ENCODE results near the gene AATK. TPM values are rescaled to one million over a fixed set of nuclear protein-coding genes. Genes with fewer than 3 reads are reported as not detected.

Gene AATK
- total and polyA plus RNA-seq, 2 experiments from 2014 or later: 1.1 to 5.0 TPM

DNA sequence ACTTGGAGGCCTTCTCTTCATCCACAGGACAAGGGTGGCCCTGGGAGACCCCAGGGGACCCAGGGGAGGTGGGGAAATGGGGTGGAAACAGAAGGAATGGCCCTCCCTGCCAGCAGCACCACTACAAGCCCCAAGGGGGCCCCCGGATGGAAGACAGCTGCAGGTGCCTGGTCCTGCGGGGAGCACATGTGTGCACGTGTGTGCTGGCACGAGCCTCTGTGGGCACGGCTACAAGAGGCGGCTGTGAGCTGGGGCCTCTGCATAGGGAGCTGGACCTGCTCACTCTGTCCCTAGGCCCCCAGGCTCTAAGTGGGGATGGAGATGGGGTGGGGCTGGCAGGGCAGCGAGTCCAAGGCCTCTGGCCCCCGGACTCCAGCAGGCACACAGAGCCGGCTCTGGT is 13.2 kb upstream of the AATK start:
- H3K4me3 Mint-ChIP-seq: no peak overlapping the region
- TF ChIP-seq ZNF114 (CRISPR knock-in tag; IDR thresholded peaks at IDR 0.05): no peak
- no peak for TF ChIP-seq CREB1 (CRISPR knock-in tag; IDR thresholded peaks at IDR 0.05; ENCODE audit: low read depth)
- TF ChIP-seq ZNF462 (CRISPR knock-in tag; IDR thresholded peaks at IDR 0.05): no peak
- TF ChIP-seq STAT1 (IDR thresholded peaks at IDR 0.05; ENCODE audit: unreplicated experiment): no peak
- TF ChIP-seq POLR2AphosphoS5 (IDR thresholded peaks at IDR 0.05; ENCODE audit: low read depth): no peak
- no peak for TF ChIP-seq JUNB (IDR thresholded peaks at IDR 0.05; ENCODE audit: unreplicated experiment)
- TF ChIP-seq, protein P1, sequence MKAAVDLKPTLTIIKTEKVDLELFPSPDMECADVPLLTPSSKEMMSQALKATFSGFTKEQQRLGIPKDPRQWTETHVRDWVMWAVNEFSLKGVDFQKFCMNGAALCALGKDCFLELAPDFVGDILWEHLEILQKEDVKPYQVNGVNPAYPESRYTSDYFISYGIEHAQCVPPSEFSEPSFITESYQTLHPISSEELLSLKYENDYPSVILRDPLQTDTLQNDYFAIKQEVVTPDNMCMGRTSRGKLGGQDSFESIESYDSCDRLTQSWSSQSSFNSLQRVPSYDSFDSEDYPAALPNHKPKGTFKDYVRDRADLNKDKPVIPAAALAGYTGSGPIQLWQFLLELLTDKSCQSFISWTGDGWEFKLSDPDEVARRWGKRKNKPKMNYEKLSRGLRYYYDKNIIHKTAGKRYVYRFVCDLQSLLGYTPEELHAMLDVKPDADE (IDR thresholded peaks at IDR 0.05): no peak
- TF ChIP-seq, protein P2, sequence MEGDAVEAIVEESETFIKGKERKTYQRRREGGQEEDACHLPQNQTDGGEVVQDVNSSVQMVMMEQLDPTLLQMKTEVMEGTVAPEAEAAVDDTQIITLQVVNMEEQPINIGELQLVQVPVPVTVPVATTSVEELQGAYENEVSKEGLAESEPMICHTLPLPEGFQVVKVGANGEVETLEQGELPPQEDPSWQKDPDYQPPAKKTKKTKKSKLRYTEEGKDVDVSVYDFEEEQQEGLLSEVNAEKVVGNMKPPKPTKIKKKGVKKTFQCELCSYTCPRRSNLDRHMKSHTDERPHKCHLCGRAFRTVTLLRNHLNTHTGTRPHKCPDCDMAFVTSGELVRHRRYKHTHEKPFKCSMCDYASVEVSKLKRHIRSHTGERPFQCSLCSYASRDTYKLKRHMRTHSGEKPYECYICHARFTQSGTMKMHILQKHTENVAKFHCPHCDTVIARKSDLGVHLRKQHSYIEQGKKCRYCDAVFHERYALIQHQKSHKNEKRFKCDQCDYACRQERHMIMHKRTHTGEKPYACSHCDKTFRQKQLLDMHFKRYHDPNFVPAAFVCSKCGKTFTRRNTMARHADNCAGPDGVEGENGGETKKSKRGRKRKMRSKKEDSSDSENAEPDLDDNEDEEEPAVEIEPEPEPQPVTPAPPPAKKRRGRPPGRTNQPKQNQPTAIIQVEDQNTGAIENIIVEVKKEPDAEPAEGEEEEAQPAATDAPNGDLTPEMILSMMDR (conservative IDR thresholded peaks at IDR 0.05; ENCODE audit: low read depth in 2 of 2): no peak
- TF ChIP-seq EZH2phosphoT487 (IDR thresholded peaks at IDR 0.05; ENCODE audit: unreplicated experiment): no peak
- TF ChIP-seq EZH2 (IDR thresholded peaks at IDR 0.05; ENCODE audit: low read depth, unreplicated experiment): no peak
- TF ChIP-seq ZNF331 (CRISPR knock-in tag; IDR thresholded peaks at IDR 0.05; ENCODE audit: low read depth): no peak
- no peak for TF ChIP-seq NANOG (IDR thresholded peaks at IDR 0.05; ENCODE audit: borderline replicate concordance)
- ATAC-seq: no peak

More for the DNA sequence above, 13.2 kb upstream of the AATK start:
- Histone ChIP-seq H3F3A (replicated peaks; ENCODE audit: low read depth) (no peaks in the 10 kb centered on the region), H4K20me1 (replicated peaks; ENCODE audit: insufficient read depth) (no peaks in the 10 kb centered on the region), H3K4me3 (no peak overlapping the region), H3K9me2 (ENCODE audit: insufficient read depth) (no peaks in the 10 kb centered on the region), H3K27ac (ENCODE audit: low read depth) (no peak overlapping the region), H3K4me2 (no peak overlapping the region), H3K79me2 (replicated peaks; ENCODE audit: insufficient read depth) (no peaks in the 10 kb centered on the region), H3K4me1 (ENCODE audit: insufficient read depth) (no peaks in the 10 kb centered on the region), H3K27me3 (ENCODE audit: insufficient read depth) (no peaks in the 10 kb centered on the region), H2AFZ (no peak overlapping the region), H3K36me3 (ENCODE audit: insufficient read depth) (no peaks in the 10 kb centered on the region)
- Mint-ChIP-seq H3K36me3 (ENCODE audit: low read depth) (no peaks in the 10 kb centered on the region), H3K27ac (no peak overlapping the region), H3K9me3 (no peaks in the 10 kb centered on the region; the same call in 2 of the 3 replicates), H3K4me1 (no peaks in the 10 kb centered on the region), H3K27me3 (ENCODE audit: insufficient read depth, low read depth, poor library complexity) (peaks cover 5% of the 10 kb centered on the region)
- DNase-seq (ENCODE audit: low spot score): no peak

Measured in GM23338 (cell line).